HEK293 (cell line): Measurements from ENCODE around the gene LRRC26.
"Not testable (repeated sequence)": the region's sequence is repeated elsewhere in the genome, so short reads cannot be mapped to it uniquely, and the experiment has no call there.

ENCODE experiments used
- CTCF ChIA-PET: fragments of 350-600 bp; formaldehyde crosslinking; extraction: SDS; loops from one replicate; lab custom pipeline; 2021; ENCODE audit warnings: antibody characterized with exemption; lab: Yijun Ruan, JAX
- POLR2A ChIA-PET: fragments of 300-600 bp; formaldehyde crosslinking; extraction: SDS; loops from one replicate; lab custom pipeline; 2020; ENCODE audit warnings: antibody characterized with exemption, inconsistent platforms; lab: Yijun Ruan, JAX
- H3K27ac ChIP-seq: fragments of 200-500 bp; sonication (Bioruptor generic); 2 replicates; pipeline ENCODE4 v1.5.1; 2014; ENCODE audit warnings: low read depth, low read length, control low read depth, inconsistent platforms; ENCODE audit errors: extremely low read depth
- H3K36me3 ChIP-seq, 2 experiments: fragments of 200-500 bp in 1 of 2; sonication (Bioruptor generic) in 1 of 2; 1 replicate in 1 of 2; 2 replicates in 1 of 2; pipeline ENCODE4 v1.5.1; 2014 to 2017; ENCODE audit warnings: inconsistent platforms in 2 of 2, low read length in 2 of 2; ENCODE audit not compliant: control insufficient read depth in 2 of 2, insufficient read depth in 1 of 2
- H3K4me1 ChIP-seq: fragments of 200-500 bp; sonication (Bioruptor generic); 2 replicates; pipeline ENCODE4 v1.5.1; 2014; ENCODE audit warnings: mild to moderate bottlenecking, low read length, inconsistent platforms; ENCODE audit not compliant: control insufficient read depth, insufficient read depth
- H3K4me3 ChIP-seq: 2 replicates; pipeline ENCODE4 v1.5.1; 2011; ENCODE audit warnings: low read depth, mild to moderate bottlenecking, control low read depth, low read length, moderate library complexity
- H3K9me3 ChIP-seq: fragments of 200-500 bp; sonication (Bioruptor generic); 2 replicates; pipeline ENCODE4 v1.5.1; 2014; ENCODE audit warnings: low read depth, low read length, inconsistent platforms; ENCODE audit not compliant: control insufficient read depth, insufficient read depth
- BCL11A ChIP-seq: fragments of 450-650 bp; formaldehyde crosslinking; IDR thresholded peaks from 2 replicates; pipeline ENCODE4 v1.5.1; 2016; ENCODE audit warnings: low read depth, missing biosample characterization, missing genetic modification characterization
- OSR2 ChIP-seq: fragments of 450-650 bp; formaldehyde crosslinking; IDR thresholded peaks from 2 replicates; pipeline ENCODE4 v1.5.1; 2016; ENCODE audit warnings: missing biosample characterization, missing genetic modification characterization
- REPIN1 ChIP-seq: fragments of 450-650 bp; formaldehyde crosslinking; IDR thresholded peaks from 2 replicates; pipeline ENCODE4 v1.5.1; 2017; ENCODE audit warnings: missing biosample characterization, missing genetic modification characterization, low read depth
- ZBTB20 ChIP-seq: fragments of 450-650 bp; formaldehyde crosslinking; IDR thresholded peaks from 2 replicates; pipeline ENCODE4 v1.5.1; 2016; ENCODE audit warnings: missing biosample characterization, missing genetic modification characterization
- ZNF121 ChIP-seq: fragments of 450-650 bp; formaldehyde crosslinking; IDR thresholded peaks from 2 replicates; pipeline ENCODE4 v1.5.1; 2016; ENCODE audit warnings: missing biosample characterization, missing genetic modification characterization
- ZNF211 ChIP-seq: fragments of 450-650 bp; formaldehyde crosslinking; IDR thresholded peaks from 2 replicates; pipeline ENCODE4 v1.5.1; 2016; ENCODE audit warnings: low read depth, missing biosample characterization, missing genetic modification characterization
- ZNF24 ChIP-seq: fragments of 450-650 bp; formaldehyde crosslinking; IDR thresholded peaks from 2 replicates; pipeline ENCODE4 v1.5.1; 2016; ENCODE audit warnings: missing biosample characterization, missing genetic modification characterization
- ZNF354C ChIP-seq: fragments of 450-650 bp; formaldehyde crosslinking; IDR thresholded peaks from 2 replicates; pipeline ENCODE4 v1.5.1; 2016; ENCODE audit warnings: missing biosample characterization, missing genetic modification characterization, low read depth, borderline replicate concordance
- ZNF37A ChIP-seq: fragments of 450-650 bp; IDR thresholded peaks from 2 replicates; pipeline ENCODE4 v1.5.1; 2018; ENCODE audit warnings: missing biosample characterization, missing genetic modification characterization
- ZNF423 ChIP-seq: fragments of 450-650 bp; formaldehyde crosslinking; IDR thresholded peaks from 2 replicates; pipeline ENCODE4 v1.5.1; 2016; ENCODE audit warnings: missing biosample characterization, missing genetic modification characterization
- ZNF521 ChIP-seq: fragments of 450-650 bp; formaldehyde crosslinking; IDR thresholded peaks from 2 replicates; pipeline ENCODE4 v1.5.1; 2017; ENCODE audit warnings: missing biosample characterization, mild to moderate bottlenecking, missing genetic modification characterization
- ZNF529 ChIP-seq: fragments of 450-650 bp; formaldehyde crosslinking; IDR thresholded peaks from 2 replicates; pipeline ENCODE4 v1.5.1; 2017; ENCODE audit warnings: missing genetic modification characterization, missing biosample characterization; ENCODE audit not compliant: insufficient replicate concordance
- ZNF558 ChIP-seq: fragments of 450-650 bp; formaldehyde crosslinking; IDR thresholded peaks from 2 replicates; pipeline ENCODE4 v1.5.1; 2016; ENCODE audit warnings: missing biosample characterization, missing genetic modification characterization
- ZNF621 ChIP-seq: fragments of 450-650 bp; formaldehyde crosslinking; IDR thresholded peaks from 2 replicates; pipeline ENCODE4 v1.5.1; 2017; ENCODE audit warnings: missing biosample characterization, missing genetic modification characterization
- TF ChIP-seq, protein P1 (sequence below): fragments of 450-650 bp; formaldehyde crosslinking; IDR thresholded peaks from 2 replicates; pipeline ENCODE4 v1.5.1; 2016; ENCODE audit warnings: missing biosample characterization, missing genetic modification characterization, borderline replicate concordance
- TF ChIP-seq, protein P2 (sequence below): fragments of 450-650 bp; formaldehyde crosslinking; IDR thresholded peaks from 2 replicates; pipeline ENCODE4 v1.5.1; 2016; ENCODE audit warnings: missing biosample characterization, missing genetic modification characterization
- TF ChIP-seq, protein P3 (sequence below): fragments of 450-650 bp; formaldehyde crosslinking; IDR thresholded peaks from 2 replicates; pipeline ENCODE4 v1.5.1; 2016; ENCODE audit warnings: missing biosample characterization, missing genetic modification characterization

LRRC26 gene

DNA sequence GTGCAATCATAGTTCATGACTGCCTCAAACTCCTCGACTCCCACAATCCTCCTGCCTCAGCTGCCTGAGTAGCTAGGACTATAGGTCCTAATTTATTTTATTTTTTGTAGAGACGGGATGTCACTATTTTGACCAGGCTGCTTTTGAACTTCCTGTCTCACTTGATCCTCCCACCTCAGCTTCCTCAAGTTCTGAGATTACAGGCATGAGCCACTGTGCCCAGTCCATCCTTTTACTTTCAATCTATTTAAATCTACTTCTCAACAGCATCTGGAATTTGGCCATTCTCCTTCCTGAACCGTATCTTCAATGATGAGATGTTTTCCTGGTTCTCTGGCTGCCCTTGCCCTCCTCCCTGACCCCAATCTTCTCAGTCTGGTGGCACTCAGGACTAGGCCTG lies 43.1 kb downstream of the LRRC26 start (continued):
- TF ChIP-seq OSR2 (no peak), BCL11A (tag by site-specific recombination) (no peak), ZNF558 (no peak)
- TF ChIP-seq, protein P1, sequence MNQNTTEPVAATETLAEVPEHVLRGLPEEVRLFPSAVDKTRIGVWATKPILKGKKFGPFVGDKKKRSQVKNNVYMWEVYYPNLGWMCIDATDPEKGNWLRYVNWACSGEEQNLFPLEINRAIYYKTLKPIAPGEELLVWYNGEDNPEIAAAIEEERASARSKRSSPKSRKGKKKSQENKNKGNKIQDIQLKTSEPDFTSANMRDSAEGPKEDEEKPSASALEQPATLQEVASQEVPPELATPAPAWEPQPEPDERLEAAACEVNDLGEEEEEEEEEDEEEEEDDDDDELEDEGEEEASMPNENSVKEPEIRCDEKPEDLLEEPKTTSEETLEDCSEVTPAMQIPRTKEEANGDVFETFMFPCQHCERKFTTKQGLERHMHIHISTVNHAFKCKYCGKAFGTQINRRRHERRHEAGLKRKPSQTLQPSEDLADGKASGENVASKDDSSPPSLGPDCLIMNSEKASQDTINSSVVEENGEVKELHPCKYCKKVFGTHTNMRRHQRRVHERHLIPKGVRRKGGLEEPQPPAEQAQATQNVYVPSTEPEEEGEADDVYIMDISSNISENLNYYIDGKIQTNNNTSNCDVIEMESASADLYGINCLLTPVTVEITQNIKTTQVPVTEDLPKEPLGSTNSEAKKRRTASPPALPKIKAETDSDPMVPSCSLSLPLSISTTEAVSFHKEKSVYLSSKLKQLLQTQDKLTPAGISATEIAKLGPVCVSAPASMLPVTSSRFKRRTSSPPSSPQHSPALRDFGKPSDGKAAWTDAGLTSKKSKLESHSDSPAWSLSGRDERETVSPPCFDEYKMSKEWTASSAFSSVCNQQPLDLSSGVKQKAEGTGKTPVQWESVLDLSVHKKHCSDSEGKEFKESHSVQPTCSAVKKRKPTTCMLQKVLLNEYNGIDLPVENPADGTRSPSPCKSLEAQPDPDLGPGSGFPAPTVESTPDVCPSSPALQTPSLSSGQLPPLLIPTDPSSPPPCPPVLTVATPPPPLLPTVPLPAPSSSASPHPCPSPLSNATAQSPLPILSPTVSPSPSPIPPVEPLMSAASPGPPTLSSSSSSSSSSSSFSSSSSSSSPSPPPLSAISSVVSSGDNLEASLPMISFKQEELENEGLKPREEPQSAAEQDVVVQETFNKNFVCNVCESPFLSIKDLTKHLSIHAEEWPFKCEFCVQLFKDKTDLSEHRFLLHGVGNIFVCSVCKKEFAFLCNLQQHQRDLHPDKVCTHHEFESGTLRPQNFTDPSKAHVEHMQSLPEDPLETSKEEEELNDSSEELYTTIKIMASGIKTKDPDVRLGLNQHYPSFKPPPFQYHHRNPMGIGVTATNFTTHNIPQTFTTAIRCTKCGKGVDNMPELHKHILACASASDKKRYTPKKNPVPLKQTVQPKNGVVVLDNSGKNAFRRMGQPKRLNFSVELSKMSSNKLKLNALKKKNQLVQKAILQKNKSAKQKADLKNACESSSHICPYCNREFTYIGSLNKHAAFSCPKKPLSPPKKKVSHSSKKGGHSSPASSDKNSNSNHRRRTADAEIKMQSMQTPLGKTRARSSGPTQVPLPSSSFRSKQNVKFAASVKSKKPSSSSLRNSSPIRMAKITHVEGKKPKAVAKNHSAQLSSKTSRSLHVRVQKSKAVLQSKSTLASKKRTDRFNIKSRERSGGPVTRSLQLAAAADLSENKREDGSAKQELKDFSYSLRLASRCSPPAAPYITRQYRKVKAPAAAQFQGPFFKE (tag by site-specific recombination): no peak
- TF ChIP-seq, all 188 proteins: peak for 0

DNA sequence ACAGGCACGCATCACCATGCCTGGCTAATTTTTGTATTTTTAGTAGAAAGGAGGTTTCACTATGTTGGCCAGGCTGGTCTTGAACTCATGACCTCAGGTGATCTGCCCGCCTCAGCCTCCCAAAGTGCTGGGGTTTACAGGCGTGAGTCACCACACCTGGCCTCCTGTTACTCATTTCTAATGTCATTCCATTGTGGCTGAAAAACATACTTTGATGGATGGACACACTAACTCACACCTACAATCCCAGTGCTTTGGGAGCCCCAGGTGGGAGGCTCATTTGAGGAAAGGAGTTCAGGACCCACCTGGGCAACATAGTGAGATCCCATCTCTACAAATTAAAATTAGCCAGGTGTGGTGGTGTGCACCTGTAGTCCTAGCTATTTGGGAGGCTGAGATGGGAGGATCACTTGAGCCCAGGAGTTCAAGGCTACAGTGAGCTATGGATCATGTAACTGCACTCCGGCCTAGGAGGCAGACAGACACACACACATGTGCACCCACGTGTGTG lies 45.8 kb downstream of the LRRC26 start:
- H3K27ac ChIP-seq, H3K4me3 ChIP-seq, H3K4me1 ChIP-seq, H3K9me3 ChIP-seq, H3K36me3 ChIP-seq: not testable (repeated sequence)
- ChIA-PET CTCF (interaction anchor here (0.6 to 10.2 kb wide), 8 partner anchors 10 to 336 kb away, joined by 3 to 69 read pairs (median 6); partner anchors contain the start of genes CYSRT1 and RNF224), POLR2A (interaction anchor here (0.7 kb wide), 1 partner anchor 22 kb away, joined by 7 read pairs; no protein-coding TSS in a partner anchor)
- peak; percentile 94 for TF ChIP-seq ZNF121 (tag by site-specific recombination)
- TF ChIP-seq, all 188 proteins: peak for 1; not testable (repeated sequence) for 187

DNA sequence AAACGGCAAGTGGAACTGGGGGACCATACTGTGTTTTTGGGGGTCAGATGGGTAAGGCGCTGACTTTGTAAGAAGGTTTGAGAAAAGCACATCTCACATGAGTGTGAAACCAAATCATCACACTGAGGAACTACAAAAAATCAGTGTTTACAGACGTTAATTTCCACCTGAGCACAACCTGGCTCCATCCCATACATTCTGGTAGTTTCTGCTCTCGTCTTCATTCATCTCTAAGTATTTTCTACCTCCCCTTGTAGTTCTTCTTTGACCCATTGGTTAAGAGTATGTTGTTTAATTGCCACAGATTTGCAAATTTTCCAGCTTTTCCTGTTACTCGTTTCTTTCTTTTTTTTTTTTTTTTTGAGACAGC lies 46.4 kb downstream of the LRRC26 start:
- Histone ChIP-seq H3K36me3 (no peaks in the 10 kb centered on the region; a peak in 1 of 3 replicates), H3K4me1 (no peaks in the 10 kb centered on the region), H3K9me3 (no peaks in the 10 kb centered on the region), H3K27ac (no peak overlapping the region)
- ChIA-PET POLR2A (interaction anchor here (0.7 to 1.3 kb wide), 2 partner anchors 23 to 66 kb away, joined by 5 to 7 read pairs; partner anchors contain the start of genes ANAPC2 and SSNA1), CTCF (interaction anchor here (0.7 to 10.2 kb wide), 8 partner anchors 11 to 336 kb away, joined by 3 to 69 read pairs (median 6); partner anchors contain the start of genes CYSRT1 and RNF224)
- TF ChIP-seq REPIN1 (no peak), ZNF354C (no peak), ZNF37A (tag by site-specific recombination) (no peak), ZNF423 (no peak), ZBTB20 (tag by site-specific recombination) (no peak), ZNF521 (tag by site-specific recombination) (no peak), ZNF211 (no peak), ZNF529 (no peak), BCL11A (tag by site-specific recombination) (no peak), ZNF621 (tag by site-specific recombination) (no peak), ZNF24 (no peak)
- TF ChIP-seq, protein P2, sequence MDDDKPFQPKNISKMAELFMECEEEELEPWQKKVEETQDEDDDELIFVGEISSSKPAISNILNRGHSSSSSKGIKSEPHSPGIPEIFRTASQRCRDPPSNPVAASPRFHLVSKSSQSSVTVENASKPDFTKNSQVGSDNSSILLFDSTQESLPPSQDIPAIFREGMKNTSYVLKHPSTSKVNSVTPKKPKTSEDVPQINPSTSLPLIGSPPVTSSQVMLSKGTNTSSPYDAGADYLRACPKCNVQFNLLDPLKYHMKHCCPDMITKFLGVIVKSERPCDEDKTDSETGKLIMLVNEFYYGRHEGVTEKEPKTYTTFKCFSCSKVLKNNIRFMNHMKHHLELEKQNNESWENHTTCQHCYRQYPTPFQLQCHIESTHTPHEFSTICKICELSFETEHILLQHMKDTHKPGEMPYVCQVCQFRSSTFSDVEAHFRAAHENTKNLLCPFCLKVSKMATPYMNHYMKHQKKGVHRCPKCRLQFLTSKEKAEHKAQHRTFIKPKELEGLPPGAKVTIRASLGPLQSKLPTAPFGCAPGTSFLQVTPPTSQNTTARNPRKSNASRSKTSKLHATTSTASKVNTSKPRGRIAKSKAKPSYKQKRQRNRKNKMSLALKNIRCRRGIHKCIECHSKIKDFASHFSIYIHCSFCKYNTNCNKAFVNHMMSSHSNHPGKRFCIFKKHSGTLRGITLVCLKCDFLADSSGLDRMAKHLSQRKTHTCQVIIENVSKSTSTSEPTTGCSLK: no peak
- TF ChIP-seq, protein P3, sequence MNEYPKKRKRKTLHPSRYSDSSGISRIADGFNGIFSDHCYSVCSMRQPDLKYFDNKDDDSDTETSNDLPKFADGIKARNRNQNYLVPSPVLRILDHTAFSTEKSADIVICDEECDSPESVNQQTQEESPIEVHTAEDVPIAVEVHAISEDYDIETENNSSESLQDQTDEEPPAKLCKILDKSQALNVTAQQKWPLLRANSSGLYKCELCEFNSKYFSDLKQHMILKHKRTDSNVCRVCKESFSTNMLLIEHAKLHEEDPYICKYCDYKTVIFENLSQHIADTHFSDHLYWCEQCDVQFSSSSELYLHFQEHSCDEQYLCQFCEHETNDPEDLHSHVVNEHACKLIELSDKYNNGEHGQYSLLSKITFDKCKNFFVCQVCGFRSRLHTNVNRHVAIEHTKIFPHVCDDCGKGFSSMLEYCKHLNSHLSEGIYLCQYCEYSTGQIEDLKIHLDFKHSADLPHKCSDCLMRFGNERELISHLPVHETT (tag by site-specific recombination): no peak
- TF ChIP-seq, all 188 proteins: peak for 0
- no peak overlapping the region for H3K4me3 ChIP-seq
